ENCODE measurements around the gene LUZP4.
"Not testable (repeated sequence)": the region's sequence is repeated elsewhere in the genome, so short reads cannot be mapped to it uniquely, and the experiment has no call there.

Gene LUZP4, protein sequence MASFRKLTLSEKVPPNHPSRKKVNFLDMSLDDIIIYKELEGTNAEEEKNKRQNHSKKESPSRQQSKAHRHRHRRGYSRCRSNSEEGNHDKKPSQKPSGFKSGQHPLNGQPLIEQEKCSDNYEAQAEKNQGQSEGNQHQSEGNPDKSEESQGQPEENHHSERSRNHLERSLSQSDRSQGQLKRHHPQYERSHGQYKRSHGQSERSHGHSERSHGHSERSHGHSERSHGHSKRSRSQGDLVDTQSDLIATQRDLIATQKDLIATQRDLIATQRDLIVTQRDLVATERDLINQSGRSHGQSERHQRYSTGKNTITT

DNA sequence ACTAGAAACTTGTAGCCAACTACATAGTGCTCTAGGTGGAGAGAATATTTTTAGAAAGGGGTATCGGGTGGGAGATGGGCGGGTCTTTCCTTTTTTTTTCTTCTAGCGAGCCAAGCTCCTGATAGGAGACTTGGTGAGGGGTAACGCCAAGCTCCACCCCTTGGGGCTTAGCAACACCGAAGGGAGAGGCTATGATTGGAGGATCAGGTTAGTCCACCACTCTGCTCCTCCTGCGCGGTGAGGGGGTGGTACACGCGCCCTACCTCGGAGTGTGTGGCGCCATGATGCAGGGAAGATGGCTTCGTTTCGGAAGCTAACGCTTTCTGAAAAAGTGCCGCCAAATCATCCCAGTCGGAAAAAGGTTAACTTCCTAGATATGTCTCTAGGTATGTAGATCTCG, at the start of gene LUZP4:
TSS of gene LUZP4 (plus strand) at position 251 of the 400 bp plus-strand sequence. CDS start at position 296, 45 bp downstream.
- no peak for DNase-seq

DNA sequence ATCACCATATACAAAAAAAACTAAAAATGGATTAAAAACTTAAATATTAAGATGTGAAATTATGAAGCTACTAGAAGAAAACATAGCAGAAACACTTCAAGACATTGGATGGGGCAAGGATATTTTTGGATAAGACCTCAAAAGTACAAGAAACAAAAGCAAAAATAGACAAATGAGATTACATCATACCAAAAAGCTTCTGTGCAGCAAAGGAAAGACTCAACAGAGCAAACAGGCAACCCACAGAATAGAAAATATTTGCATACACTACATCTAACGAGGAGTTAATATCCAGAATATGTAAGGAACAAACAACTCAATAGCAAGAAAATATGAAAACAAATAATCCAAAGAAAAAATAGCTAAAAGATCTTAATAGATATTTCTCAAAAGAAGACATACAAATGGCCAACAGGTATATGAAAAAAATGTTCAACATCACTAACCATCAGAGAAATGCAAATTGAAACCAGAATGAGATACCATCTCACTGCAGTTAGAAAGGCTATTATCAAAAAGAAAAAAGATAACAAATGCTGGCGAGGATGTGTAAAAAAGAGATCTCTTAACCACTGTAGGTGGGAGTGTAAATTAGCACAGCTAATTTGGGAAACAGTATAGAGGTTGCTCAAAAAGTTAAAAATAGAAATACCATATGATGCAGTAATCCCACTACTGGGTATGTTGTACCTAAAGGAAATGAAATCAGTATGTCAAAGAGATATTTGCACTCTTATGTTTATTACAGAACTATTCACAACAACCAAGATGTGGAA, 37.9 kb upstream of the LUZP4 start:
- DNase-seq = no peak

DNA sequence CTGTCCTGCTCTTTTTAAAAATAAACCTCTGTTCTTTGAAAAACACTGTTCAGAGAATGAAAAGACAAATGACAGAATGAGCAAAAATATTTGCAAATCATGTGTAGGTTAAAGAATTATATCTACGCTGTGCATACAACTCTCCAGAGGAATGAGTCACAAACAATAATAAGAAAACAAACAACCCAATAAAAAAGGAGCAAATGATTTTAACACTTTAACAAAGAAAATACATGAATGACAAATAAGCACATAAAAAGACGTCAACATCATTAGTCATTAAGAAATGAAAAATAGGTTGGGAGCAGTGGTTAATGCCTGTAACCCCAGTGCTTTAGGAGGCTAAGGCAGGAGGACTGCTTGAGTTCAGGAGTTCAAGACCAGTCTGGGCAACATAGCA, 34.5 kb upstream of the LUZP4 start:
- DNase-seq = no peak

DNA sequence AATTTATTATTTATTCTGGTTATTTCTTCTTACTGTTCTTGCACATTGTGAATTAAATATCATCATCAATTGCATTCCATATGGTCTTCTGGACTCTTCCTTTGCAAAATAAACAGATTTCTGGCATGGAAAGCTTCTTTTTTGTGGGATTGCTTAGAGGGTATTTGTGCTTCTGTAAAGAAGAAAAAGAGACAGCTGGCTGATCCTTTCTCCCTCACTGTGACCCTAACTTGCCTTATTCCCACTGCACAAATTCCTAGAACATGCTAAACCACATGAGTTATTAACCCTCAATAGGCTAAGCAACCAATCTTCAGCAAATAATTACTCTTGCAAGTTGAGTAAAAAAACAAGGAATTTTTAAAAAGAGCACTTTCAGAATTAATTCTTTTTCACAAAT, 31.8 kb upstream of the LUZP4 start:
- no peak for DNase-seq

DNA sequence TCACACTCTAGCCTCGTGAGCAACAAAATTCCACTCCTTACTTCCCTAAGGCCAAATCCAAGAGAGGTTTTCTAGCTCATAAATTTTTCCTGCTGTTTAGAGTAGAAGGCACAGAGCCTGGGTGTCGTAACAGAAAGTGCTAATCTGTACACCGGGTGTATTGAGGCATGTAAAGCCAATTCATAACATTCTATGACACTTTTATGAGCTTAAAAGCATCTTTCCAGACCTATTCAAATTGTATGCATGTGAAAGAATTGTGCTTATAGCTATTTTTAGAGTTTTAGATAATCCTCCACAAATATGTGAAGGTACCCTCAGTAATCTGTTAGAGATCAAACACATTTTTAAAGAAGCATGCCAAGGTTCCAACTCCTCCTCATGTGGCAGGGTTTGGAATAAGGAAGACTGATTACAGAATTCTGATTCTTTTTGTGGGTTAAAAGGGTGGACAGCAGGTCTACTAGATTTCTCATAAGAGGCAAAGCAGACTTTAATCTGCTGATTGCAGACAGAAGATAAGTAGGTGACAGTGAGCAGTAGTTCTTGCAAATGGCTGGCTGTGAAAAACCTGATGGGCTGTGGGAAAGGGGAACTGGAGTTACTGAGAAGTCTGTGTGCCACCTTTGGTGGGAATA, 30.2 kb upstream of the LUZP4 start:
- no peak for DNase-seq

DNA sequence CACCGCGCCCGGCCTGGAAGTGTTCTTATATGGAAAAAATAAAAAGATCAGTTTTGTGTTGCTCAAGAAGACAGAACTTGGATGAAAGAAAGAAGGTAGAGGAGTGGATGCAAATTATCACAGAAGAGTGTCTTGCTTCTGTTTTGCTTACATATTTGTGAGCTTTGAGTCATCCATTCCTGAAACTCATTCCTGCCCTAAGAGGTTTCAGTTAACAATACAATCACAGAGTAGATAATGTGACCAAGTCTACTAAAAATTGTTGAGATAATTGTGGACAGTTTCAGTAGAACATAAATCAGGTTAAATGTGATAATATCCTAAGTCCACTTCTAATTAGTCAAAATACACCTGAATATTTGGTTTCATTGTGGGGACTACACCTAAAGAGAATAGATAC, 29.2 kb upstream of the LUZP4 start:
- no peak for DNase-seq

DNA sequence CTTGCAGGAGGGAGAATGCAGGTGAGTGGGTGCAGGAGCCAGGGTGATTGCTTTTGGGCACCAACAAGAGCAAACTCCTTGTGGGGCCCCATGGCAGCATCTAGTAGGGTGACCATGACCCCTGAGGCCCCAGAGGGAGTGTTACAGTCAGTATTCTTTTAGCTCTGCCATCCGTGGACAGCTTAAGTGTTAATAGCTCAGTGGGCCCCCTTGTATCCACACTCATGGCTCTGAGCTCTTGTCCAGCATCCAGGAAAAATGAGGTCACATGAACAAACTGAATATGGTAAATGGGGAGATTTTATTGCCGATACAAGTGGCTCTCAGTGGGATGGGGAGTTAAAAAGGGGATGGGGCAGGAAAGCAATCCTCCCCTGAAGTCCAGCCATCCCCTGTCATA, 28.4 kb upstream of the LUZP4 start:
- no peak for DNase-seq

DNA sequence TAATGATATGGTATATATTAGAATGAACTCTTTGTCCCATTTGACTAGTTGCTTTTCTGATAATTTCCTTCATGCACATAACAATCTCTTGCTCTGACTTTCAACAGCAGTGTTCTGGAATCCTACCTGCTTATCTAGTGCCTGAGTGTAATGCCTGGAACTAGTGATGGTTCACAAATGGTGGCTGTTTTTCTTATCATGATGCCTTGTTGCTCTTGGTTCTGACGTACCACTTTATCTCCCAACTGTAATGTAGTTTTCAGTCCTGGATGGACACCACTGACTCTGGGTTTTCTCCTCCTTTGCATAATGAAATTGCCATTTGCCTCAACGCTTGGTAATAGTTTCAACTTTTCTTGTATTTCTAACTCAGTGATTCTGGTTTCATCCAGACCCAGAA, 25.5 kb upstream of the LUZP4 start:
- no peak for DNase-seq

DNA sequence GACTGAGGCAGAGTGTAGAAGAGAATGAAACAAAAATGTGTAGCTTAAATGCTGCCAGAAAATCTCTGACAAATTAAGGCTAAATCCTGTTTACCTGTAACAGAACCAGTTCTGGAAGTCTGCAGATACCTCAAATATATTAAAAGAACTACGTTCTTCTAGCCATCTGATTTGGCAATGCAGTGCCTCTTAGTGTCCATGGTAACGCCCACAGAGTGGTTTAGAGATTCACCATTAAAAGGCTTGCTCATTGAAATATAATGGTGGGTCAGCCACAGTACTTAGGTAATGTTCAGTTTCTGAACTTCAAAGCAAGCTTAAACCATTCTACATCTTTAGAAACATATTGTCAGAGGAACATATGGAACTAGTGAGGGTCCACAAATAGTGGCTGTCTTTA, 23.2 kb upstream of the LUZP4 start:
- DNase-seq = no peak

DNA sequence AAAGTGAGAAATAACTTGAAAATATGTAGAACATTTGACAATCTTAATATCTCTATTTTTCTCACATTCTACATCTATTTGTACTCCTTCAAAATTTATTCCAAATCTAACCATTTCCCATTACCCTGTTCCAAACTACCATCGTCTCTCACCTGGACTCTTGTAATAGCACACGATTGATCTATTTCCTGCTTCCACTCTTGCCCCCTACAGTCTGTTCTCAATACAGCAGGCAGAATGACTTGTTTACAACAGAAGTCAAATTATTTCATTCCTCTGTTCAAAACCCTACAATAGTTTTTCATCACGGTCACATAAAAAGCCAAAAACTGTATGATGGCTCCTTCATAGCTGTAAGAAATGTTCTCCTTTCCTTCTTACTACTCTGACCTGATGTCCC, 21.1 kb upstream of the LUZP4 start:
- no peak for DNase-seq

DNA sequence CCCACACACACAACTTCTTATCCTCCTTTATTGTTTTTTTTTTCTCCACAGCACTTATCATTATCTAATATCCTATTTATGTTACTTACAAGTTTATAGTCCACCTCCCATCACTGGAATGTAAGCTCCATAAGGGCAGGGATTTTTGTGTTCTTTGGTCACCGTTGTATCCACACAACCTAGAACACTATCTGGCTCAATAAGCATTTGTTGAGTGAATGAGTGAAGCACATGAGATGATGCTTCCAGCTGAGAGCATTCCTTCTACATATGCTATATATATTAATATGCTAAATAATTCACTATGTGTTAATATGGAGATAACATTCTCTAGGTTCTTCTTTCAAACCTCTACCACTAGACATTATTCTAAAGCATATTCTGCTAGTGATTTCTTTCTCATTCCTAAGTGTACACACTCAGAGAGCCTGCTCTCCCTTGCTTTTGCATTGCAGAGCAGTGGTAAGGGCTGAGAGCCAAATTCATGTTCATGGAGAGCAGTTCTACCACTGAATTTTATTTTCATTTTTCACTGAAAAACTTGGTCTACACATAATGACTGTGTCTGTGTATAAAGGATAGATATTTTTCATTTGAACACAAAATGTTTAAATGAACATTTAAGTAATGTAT, 20.3 kb upstream of the LUZP4 start:
- no peak for DNase-seq

DNA sequence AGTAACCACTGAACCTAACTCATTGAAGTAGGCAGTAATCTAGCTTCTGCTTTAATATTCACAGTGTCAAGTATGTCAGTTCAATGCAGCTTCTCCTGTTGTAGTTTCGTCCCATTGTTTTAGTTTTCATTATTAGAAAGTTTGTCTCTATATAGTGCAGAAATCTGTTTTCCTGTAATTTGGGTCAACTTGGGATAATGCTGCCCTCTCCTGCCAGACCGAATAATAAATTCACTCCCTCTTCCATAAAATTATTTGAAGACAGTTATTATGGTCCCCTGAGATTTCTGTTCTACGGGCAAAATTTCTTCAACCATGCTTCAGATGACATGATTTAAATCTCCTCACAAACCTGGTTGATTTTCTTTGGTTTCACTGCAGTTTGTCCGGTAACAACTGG, 4.6 kb upstream of the LUZP4 start:
- DNase-seq = no peak

DNA sequence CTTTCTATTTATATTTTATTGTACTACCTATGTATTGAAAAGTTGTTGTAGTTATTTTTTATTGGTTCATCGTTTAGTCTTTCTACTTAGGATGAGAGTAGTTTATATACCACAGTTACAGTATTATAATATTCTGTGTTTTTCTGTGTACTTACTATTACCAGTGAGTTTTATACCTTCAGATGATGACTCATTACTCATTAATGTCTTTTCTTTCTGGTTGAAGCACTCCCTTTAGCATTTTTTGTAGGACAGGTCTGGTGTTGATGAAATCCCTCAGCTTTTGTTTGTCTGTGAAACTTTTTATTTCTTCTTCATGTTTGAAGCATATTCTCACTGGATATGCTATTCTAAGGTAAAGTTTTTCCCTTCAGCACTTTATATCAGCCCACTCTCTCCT, 7.7 kb downstream of the LUZP4 start:
- no peak for DNase-seq

DNA sequence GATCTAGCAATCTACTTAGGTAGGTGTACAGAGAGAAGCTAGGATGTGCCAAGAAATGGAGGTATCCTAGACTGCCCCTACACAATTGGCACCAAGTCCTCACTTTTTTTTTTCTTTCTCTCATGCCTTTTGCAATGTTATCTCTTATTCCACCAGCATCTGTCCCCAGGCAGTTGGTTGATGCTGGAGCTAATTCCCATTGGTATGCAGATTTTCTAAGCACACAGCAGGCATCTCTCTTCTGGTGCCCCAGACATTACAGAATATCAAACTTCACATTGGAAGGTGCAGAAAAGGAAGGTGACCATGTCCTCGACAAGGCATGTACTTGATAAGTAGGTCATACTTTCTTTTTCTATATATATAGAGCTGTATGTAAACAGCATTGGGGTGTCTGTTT, 21.6 kb downstream of the LUZP4 start:
- no peak for DNase-seq

DNA sequence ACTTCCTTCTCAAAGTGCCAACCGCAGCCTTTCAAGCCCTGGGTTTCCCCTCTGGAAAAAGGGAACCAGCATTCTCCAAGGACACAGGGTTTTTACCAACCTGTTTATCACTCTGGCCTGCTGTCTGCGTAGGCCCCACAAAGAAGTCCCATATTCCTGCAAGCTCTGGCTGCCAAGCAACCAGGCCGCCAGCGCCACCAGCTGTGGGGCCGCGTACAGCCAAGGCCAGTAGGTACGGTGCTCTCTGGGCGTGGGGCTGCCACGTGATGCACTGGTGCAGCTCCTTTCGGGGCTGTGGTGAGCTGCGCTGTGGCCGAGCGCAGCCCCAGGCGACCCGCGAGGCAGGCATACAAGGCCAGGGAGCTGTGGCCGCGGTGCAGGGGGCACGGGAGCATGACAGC, 22.1 kb downstream of the LUZP4 start:
- DNase-seq = no peak

DNA sequence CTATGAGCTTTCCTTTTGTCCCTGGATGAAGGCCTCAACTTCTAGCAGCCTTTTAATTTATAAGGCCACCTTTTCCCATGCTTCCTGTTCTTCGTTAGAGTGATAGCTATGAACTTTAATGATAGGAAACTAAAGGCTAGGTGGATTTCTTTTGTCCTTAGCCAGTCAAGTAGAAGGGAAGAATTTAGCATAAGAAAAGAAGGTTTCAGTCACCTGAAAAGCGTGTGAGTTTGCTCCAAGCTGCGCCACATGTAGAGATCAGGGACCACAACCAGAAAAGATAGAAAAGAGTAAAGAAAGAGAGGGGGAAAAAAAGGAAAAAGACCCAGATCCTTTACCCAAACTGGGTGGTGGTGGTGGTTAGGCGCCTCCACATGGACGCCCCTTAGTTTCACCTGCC, 28.6 kb downstream of the LUZP4 start:
- no peak for DNase-seq

DNA sequence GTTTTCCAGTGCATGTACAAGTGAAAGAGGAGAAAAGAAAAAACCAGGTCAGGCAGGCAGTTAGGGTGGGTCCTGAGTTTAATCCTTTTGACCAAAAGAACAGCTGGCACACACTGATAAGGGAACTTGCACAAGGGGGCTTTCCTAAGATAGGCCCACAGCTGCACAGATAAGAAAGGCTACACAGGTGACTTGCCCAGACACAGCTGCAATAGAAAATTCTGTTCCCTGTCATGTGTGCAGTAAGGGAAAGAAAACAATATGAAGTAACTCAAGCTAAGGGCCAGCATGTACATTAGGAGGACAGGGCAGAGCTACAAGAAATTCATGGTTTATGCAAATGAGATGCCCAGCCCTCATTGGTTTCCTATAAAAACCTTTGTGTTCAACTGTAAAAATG, 32.9 kb downstream of the LUZP4 start:
- DNase-seq = no peak

DNA sequence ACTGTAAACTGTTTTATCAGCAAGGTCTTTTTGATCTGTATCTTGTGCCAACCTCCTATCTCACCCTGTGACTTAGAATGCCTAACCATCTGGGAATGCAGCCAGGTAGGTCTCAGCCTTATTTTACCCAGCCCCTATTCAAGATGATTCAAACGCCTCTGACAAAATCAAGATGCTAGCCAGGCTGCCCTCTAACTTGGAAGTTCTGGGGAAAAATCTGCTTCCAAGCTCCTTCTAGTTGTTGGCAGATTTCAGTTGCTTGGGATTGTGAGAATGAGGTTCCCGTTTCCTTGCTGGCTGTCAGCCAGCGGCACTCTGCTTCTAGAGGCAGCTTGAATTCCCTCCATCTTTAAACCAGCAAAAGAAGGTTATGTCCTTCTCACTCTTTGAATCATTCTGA, 34.7 kb downstream of the LUZP4 start:
- no peak for DNase-seq

DNA sequence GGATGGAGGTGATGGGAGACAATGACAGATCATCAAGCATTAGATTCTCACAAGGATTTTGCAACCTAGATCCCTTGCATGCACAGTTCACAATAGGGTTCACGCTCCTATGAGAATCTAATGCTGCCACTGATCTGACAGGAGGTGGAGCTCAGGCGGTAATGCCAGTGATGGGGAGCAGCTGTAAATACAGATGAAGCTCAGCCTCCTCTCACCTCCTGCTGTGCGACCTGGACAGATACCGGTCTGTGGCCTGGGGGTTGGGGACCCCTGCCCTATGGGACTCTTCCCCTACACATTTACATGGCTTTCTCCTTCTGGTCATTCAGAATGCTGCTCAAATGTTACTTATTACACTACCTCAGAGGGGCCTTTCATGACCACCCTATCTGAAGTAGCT, 39.8 kb downstream of the LUZP4 start:
- DNase-seq = not testable (repeated sequence)

DNA sequence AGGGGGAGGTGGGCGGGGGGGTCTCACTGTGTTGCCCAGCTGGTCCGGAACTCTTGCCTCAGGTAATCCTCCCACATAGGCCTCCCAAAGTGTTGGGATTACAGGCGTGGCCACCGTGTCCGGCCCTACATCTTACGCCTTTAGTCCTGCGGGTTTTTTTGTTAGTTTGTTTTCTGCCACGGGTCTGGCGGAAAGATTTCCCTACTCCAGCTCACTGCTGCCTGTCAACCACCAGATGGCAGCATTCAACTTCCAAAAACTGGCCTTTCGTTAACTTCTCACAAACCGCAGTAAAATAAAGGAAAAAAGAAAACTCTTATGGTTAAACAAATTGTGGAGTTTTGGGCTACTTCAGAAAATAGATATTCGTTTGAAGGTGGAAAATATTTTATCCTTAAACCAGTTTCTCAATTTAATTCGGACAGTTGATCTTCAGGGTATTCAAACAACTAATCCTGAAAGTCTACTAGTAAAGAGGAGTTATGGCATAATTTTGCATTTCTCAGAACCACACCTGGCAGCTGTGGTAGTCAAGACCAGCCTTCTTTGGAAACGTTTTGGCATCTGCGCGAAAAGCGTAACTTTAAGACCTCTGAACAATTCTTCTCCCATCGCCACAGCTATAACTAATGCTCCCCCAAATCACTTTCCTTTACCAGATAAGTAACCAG, 41.1 kb downstream of the LUZP4 start:
- DNase-seq = no peak

DNA sequence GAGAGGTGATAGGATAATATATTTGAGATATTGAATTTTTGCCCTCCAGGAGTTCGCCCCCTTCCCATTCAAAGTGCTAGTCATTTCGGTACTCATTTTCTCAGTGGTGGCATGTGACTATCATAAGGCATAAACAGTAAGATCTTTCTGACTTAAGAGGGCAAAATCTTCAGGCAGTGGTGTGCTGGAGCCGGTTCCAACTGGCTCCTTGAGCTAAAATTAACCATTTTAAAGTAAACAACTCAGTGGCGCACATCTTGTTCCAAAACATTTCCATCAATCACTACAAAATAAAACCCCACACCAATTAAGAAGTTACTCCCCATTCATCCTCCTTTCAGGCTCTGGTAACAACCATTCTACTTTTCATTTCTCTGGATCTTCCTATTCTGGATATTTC, 43.3 kb downstream of the LUZP4 start:
- no peak for DNase-seq

DNA sequence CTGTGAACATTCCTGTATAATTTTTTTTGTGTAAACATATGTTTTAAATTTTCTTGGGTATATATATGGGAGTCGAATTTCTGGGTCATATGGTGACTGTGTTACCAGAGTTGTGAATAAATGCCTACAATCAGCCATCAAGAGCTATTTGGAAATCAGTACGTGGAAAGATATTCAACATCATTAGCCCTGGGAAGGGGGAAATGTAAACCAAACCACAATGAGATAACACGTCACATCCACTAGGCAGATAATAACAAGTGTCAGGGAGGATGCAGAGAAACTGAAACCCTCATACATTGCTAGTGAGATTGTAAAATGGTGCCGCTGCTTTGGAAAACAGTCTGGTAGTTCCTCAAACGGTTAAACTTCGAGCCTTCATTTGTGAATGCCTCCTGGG, 43.9 kb downstream of the LUZP4 start:
- DNase-seq = no peak

DNA sequence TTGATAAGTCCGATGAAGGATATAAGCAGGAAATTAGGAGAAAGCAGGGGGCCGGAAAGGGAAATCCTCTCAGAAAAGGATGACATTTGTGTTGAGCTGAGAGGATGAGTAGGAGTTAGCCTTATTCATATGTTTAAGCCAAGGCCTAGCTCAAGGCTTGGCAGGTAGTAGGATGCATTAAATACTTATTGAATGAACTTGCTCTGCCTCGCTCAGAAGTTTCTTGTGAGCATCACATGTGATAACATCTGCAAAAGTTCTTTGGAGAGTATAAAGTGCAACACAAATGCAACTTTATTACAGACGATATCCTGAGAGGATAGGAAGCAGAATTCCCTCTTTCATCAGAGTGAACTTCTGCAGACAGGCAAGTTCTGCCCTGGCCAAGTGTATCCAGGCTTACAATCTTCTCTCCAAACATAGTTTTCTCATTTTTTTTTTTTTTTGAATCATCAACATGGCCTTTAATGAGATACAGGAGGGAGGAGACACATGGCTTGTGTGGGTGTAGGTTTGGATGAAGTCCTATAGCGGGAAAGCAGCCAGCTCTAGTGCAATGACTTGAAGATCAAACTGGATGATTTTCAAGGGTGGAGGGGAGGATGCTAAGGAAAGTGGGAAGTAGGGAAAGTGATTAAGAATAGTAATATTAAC, 48.1 kb downstream of the LUZP4 start:
- no peak for DNase-seq

Measured in activated naive CD4-positive, alpha-beta T cell treated with anti-CD3 and anti-CD28 coated beads, Interleukin-2, amount 50 U/mL, for 16 hours (primary cell).